ENCODE data around the gene ATP2B3.

DNA sequence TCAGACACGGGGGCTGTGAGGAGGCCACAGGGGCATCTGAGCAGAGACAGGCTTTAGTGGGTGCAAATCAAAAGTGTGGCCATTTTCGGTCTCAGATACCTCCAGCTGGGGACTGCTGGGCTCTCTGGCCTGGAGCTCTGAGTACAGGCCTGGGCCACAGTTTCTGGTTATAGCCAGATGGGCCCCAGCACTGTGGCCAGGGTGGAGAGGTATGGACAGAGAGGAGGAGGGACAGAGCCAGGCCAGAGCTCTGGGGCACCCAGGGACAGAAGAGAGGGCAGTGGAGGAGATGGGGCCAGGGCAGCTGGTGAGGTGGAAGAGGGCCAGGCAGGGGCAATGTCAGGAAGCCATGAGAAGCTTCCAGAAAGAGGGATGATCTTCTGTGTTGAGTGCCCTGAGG is 61.4 kb downstream of the ATP2B3 start:
- TF ChIP-seq, protein P1, sequence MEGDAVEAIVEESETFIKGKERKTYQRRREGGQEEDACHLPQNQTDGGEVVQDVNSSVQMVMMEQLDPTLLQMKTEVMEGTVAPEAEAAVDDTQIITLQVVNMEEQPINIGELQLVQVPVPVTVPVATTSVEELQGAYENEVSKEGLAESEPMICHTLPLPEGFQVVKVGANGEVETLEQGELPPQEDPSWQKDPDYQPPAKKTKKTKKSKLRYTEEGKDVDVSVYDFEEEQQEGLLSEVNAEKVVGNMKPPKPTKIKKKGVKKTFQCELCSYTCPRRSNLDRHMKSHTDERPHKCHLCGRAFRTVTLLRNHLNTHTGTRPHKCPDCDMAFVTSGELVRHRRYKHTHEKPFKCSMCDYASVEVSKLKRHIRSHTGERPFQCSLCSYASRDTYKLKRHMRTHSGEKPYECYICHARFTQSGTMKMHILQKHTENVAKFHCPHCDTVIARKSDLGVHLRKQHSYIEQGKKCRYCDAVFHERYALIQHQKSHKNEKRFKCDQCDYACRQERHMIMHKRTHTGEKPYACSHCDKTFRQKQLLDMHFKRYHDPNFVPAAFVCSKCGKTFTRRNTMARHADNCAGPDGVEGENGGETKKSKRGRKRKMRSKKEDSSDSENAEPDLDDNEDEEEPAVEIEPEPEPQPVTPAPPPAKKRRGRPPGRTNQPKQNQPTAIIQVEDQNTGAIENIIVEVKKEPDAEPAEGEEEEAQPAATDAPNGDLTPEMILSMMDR (IDR thresholded peaks at IDR 0.05) = no peak
- no peak for TF ChIP-seq POLR2A (IDR thresholded peaks at IDR 0.05)

Measured in heart left ventricle (tissue), 13 donors.